ENCODE measurements around the gene TBXAS1.

The TBXAS1 gene

GRCh38 chr7:139946533-139946932 lies 117.5 kb downstream of the TBXAS1 start:
- no peak for TF ChIP-seq CTCF (IDR thresholded peaks at IDR 0.05)
- no peak for DNase-seq (ENCODE audit: low spot score)
- H3K27ac ChIP-seq: no peak overlapping the region
- H3K4me3 ChIP-seq: no peak overlapping the region

GRCh38 chr7:139947021-139947420 lies 118.0 kb downstream of the TBXAS1 start:
- Histone ChIP-seq H3K27ac (no peak overlapping the region), H3K4me3 (no peak overlapping the region)
- TF ChIP-seq CTCF (IDR thresholded peaks at IDR 0.05): no peak
- no peak for DNase-seq (ENCODE audit: low spot score)

GRCh38 chr7:139948167-139948566 lies 119.1 kb downstream of the TBXAS1 start:
- no peak for TF ChIP-seq CTCF (IDR thresholded peaks at IDR 0.05)
- no peak for DNase-seq (ENCODE audit: low spot score)
- Histone ChIP-seq H3K27ac (no peak overlapping the region), H3K4me3 (no peak overlapping the region)

- DNase-seq (ENCODE audit: low spot score): no peak
- no peak for TF ChIP-seq CTCF (IDR thresholded peaks at IDR 0.05)
Measured at GRCh38 chr7:139948587-139949335, 119.7 kb downstream of the TBXAS1 start.

GRCh38 chr7:139949629-139950028 lies 120.6 kb downstream of the TBXAS1 start:
- no peak for DNase-seq (ENCODE audit: low spot score)
- no peak overlapping the region for H3K4me3 ChIP-seq
- no peak for TF ChIP-seq CTCF (IDR thresholded peaks at IDR 0.05)
- H3K27ac ChIP-seq: no peak overlapping the region

More at GRCh38 chr7:139948587-139949335, 119.7 kb downstream of the TBXAS1 start:
- H3K27ac ChIP-seq: no peak overlapping the region
- no peak overlapping the region for H3K4me3 ChIP-seq

GRCh38 chr7:139950881-139951525 lies 121.9 kb downstream of the TBXAS1 start:
- TF ChIP-seq CTCF (IDR thresholded peaks at IDR 0.05): no peak
- H3K4me3 ChIP-seq: no peak overlapping the region

GRCh38 chr7:139953229-139953628 lies 124.2 kb downstream of the TBXAS1 start:
- DNase-seq (ENCODE audit: low spot score): no peak
- TF ChIP-seq CTCF (IDR thresholded peaks at IDR 0.05): no peak
- H3K4me3 ChIP-seq: no peak overlapping the region
- no peak overlapping the region for H3K27ac ChIP-seq

More at GRCh38 chr7:139950881-139951525, 121.9 kb downstream of the TBXAS1 start:
- no peak for DNase-seq (ENCODE audit: low spot score)
- no peak overlapping the region for H3K27ac ChIP-seq

Data from coronary artery (tissue), 2 donors.